ENCODE data around the gene CACNG7.

The CACNG7 gene

DNA sequence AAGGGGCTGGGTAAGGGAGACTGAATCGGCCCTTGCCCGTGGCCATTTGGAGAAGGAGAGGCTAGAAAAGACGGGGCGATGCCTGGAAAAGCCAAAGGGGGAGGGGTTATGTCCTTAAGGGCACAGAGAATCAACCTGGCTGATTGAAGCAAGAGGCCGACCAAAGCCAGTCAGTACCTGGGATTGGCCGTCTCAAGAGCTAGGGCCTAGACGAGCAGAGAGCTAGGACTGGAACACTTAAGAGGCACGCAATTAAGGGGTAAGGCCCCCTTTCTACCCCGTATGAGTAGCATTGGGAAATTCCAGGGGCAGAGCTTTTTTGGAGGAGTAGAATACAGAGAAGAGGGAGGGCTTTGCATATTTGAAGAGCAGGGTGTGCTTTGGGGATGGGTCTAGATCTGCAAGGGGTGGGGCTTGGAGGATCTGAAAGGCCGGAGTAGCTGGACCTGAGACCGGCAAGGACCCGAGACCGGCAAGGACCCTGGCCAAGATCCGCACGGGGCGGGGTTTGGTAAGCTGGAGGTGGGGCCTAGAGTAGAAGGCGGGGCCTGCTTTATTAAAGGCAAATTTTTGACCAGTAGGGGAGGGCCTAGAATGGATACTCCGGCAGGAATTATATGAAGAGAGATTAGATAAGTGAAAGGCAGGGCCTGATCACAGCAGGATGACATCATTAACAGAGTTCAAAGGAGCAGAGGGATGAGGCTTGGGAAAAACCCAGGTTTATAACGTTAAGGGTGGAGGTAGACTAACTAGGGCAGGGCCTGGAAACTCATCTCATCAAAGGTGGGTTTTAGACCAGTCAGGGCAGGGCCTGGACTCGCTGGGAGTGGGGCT is 71.7 kb downstream of the CACNG7 start:
- no peak overlapping the region for H2BK5ac ChIP-seq (ENCODE audit: low read depth, low read length, poor library complexity, severe bottlenecking)
- no peak overlapping the region for H2AFZ ChIP-seq (ENCODE audit: low read depth, low read length)
- H3K4me3 ChIP-seq (ENCODE audit: insufficient read depth in 1 of 2, low read depth in 1 of 2, low read length in 2 of 2) = no peak overlapping the region
- no peak overlapping the region for H2BK12ac ChIP-seq (ENCODE audit: low read length in 2 of 2)
- no peak overlapping the region for H3K14ac ChIP-seq (ENCODE audit: low read length in 2 of 2)
- no peak overlapping the region for H3K9ac ChIP-seq (ENCODE audit: low read length)
- 23% methylated on average over 20 of the region's 20 CpGs for WGBS
- no peak overlapping the region for H2BK120ac ChIP-seq (ENCODE audit: low read depth, low read length)
- no peak overlapping the region for H3K27ac ChIP-seq (ENCODE audit: low read length, poor library complexity, severe bottlenecking)
- peaks cover 2% of the 10 kb centered on the region for H3K9me3 ChIP-seq (ENCODE audit: control insufficient read depth, low read length)
- peaks cover 68 to 70% of the 10 kb centered on the region in 2 experiments for H3K27me3 ChIP-seq (ENCODE audit: control insufficient read depth in 1 of 2, insufficient read depth in 1 of 2, low read length in 2 of 2)
- no peaks in the 10 kb centered on the region for H3K36me3 ChIP-seq (ENCODE audit: control insufficient read depth in 1 of 2, insufficient read depth in 2 of 2, low read depth in 1 of 2, low read length in 2 of 2)
- no peak overlapping the region for H3K4ac ChIP-seq (ENCODE audit: low read depth in 1 of 2, low read length in 2 of 2)
- H4K8ac ChIP-seq (ENCODE audit: low read length) = no peak overlapping the region
- H3K79me1 ChIP-seq (replicated peaks; ENCODE audit: low read length, poor library complexity, severe bottlenecking) = no peaks in the 10 kb centered on the region
- no peak overlapping the region for H3K18ac ChIP-seq (ENCODE audit: low read depth in 1 of 2, low read length in 2 of 2)
- H3K4me2 ChIP-seq (ENCODE audit: low read length, poor library complexity, severe bottlenecking) = no peak overlapping the region
- H2AK5ac ChIP-seq (ENCODE audit: low read length, severe bottlenecking) = no peak overlapping the region
- no peak overlapping the region for H4K91ac ChIP-seq (ENCODE audit: low read length)
- no peak overlapping the region for H2BK15ac ChIP-seq (ENCODE audit: low read depth, poor library complexity, severe bottlenecking)
- H3K23ac ChIP-seq (ENCODE audit: low read length in 2 of 2) = no peak overlapping the region
- peak; percentile 14 for DNase-seq
- H3K4me1 ChIP-seq (ENCODE audit: control insufficient read depth, insufficient read depth, low read depth, low read length) = peaks cover 18% of the 10 kb centered on the region

DNA sequence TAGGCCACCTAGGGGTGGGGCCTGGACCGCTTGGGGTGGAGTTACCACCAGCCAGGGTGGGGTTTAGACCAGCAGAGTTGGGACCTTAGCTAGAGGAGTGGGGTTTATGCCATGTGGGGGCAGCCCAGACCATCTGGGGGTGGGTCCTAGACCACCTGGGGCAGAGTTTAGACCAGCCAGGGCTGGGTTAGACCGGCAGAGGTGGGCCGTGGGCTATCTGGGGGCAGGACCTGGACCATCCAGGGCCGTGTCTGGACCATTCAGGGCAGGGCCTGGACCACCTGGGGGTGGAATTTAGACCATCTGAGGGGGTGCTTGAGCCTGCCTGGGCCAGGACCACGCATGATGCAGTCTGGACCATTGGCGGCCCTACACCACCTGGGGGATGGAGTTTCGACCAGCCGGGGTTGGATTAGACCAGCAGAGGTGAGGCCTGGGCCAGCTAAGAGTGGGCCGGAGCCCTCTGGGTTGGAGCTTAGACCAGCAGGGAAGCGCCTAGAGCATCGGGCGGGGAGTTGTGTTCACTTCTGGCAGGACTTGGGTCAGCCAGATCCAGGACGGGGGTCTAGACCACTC is 72.4 kb downstream of the CACNG7 start:
- peaks cover 2% of the 10 kb centered on the region for H3K9me3 ChIP-seq (ENCODE audit: control insufficient read depth, low read length)
- no peak overlapping the region for H2BK5ac ChIP-seq (ENCODE audit: low read depth, low read length, poor library complexity, severe bottlenecking)
- H4K91ac ChIP-seq (ENCODE audit: low read length) = no peak overlapping the region
- no peaks in the 10 kb centered on the region for H3K79me1 ChIP-seq (replicated peaks; ENCODE audit: low read length, poor library complexity, severe bottlenecking)
- H2BK120ac ChIP-seq (ENCODE audit: low read depth, low read length) = no peak overlapping the region
- no peak overlapping the region for H3K4me3 ChIP-seq (ENCODE audit: insufficient read depth in 1 of 2, low read depth in 1 of 2, low read length in 2 of 2)
- no peak overlapping the region for H2BK12ac ChIP-seq (ENCODE audit: low read length in 2 of 2)
- H3K9ac ChIP-seq (ENCODE audit: low read length) = no peak overlapping the region
- H3K4ac ChIP-seq (ENCODE audit: low read depth in 1 of 2, low read length in 2 of 2) = no peak overlapping the region
- no peak overlapping the region for H3K27ac ChIP-seq (ENCODE audit: low read length, poor library complexity, severe bottlenecking)
- DNase-seq = no peak
- no peak overlapping the region for H4K8ac ChIP-seq (ENCODE audit: low read length)
- no peak overlapping the region for H3K18ac ChIP-seq (ENCODE audit: low read depth in 1 of 2, low read length in 2 of 2)
- H2AK5ac ChIP-seq (ENCODE audit: low read length, severe bottlenecking) = no peak overlapping the region
- H2BK15ac ChIP-seq (ENCODE audit: low read depth, poor library complexity, severe bottlenecking) = peak overlapping the region; percentile 41
- no peak overlapping the region for H3K4me2 ChIP-seq (ENCODE audit: low read length, poor library complexity, severe bottlenecking)
- peaks cover 18% of the 10 kb centered on the region for H3K4me1 ChIP-seq (ENCODE audit: control insufficient read depth, insufficient read depth, low read depth, low read length)
- WGBS = 87% methylated on average over 10 of the region's 13 CpGs
- no peak overlapping the region for H2AFZ ChIP-seq (ENCODE audit: low read depth, low read length)
- peaks cover 67 to 70% of the 10 kb centered on the region in 2 experiments for H3K27me3 ChIP-seq (ENCODE audit: control insufficient read depth in 1 of 2, insufficient read depth in 1 of 2, low read length in 2 of 2)
- H3K36me3 ChIP-seq (ENCODE audit: control insufficient read depth in 1 of 2, insufficient read depth in 2 of 2, low read depth in 1 of 2, low read length in 2 of 2) = no peaks in the 10 kb centered on the region
- H3K23ac ChIP-seq (ENCODE audit: low read length in 2 of 2) = no peak overlapping the region
- no peak overlapping the region for H3K14ac ChIP-seq (ENCODE audit: low read length in 2 of 2)

DNA sequence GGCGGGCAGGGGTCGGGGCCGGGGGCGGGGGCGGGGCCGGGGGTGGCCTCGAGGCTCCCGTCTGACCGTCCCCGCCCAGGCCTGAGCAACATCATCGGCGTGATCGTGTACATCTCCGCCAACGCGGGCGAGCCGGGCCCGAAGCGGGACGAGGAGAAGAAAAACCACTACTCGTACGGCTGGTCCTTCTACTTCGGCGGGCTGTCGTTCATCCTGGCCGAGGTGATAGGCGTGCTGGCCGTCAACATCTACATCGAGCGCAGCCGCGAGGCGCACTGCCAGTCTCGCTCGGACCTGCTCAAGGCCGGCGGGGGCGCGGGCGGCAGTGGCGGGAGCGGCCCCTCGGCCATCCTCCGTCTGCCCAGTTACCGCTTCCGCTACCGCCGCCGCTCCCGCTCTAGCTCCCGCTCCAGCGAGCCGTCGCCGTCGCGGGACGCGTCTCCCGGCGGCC is 72.9 kb downstream of the CACNG7 start:
- Histone ChIP-seq H3K18ac (ENCODE audit: low read depth in 1 of 2, low read length in 2 of 2) (no peak overlapping the region), H3K23ac (ENCODE audit: low read length in 2 of 2) (no peak overlapping the region), H3K27me3 (ENCODE audit: control insufficient read depth in 1 of 2, insufficient read depth in 1 of 2, low read length in 2 of 2) (peaks cover 67 to 70% of the 10 kb centered on the region in 2 experiments), H3K14ac (ENCODE audit: low read length in 2 of 2) (no peak overlapping the region), H2BK120ac (ENCODE audit: low read depth, low read length) (no peak overlapping the region), H2BK12ac (ENCODE audit: low read length in 2 of 2) (no peak overlapping the region), H4K91ac (ENCODE audit: low read length) (no peak overlapping the region), H2AK5ac (ENCODE audit: low read length, severe bottlenecking) (no peak overlapping the region), H3K27ac (ENCODE audit: low read length, poor library complexity, severe bottlenecking) (no peak overlapping the region), H3K9me3 (ENCODE audit: control insufficient read depth, low read length) (peaks cover 2% of the 10 kb centered on the region), H2BK5ac (ENCODE audit: low read depth, low read length, poor library complexity, severe bottlenecking) (no peak overlapping the region), H3K9ac (ENCODE audit: low read length) (no peak overlapping the region), H3K4me1 (ENCODE audit: control insufficient read depth, insufficient read depth, low read depth, low read length) (peaks cover 18% of the 10 kb centered on the region), H3K79me1 (replicated peaks; ENCODE audit: low read length, poor library complexity, severe bottlenecking) (no peaks in the 10 kb centered on the region), H3K36me3 (ENCODE audit: control insufficient read depth in 1 of 2, insufficient read depth in 2 of 2, low read depth in 1 of 2, low read length in 2 of 2) (no peaks in the 10 kb centered on the region), H4K8ac (ENCODE audit: low read length) (no peak overlapping the region), H3K4me2 (ENCODE audit: low read length, poor library complexity, severe bottlenecking) (peak overlapping the region; percentile 42), H2AFZ (ENCODE audit: low read depth, low read length) (no peak overlapping the region), H3K4me3 (ENCODE audit: insufficient read depth in 1 of 2, low read depth in 1 of 2, low read length in 2 of 2) (no peak overlapping the region), H2BK15ac (ENCODE audit: low read depth, poor library complexity, severe bottlenecking) (no peak overlapping the region), H3K4ac (ENCODE audit: low read depth in 1 of 2, low read length in 2 of 2) (no peak overlapping the region)
- 9% methylated on average over 43 of the region's 62 CpGs for WGBS
- DNase-seq = no peak

DNA sequence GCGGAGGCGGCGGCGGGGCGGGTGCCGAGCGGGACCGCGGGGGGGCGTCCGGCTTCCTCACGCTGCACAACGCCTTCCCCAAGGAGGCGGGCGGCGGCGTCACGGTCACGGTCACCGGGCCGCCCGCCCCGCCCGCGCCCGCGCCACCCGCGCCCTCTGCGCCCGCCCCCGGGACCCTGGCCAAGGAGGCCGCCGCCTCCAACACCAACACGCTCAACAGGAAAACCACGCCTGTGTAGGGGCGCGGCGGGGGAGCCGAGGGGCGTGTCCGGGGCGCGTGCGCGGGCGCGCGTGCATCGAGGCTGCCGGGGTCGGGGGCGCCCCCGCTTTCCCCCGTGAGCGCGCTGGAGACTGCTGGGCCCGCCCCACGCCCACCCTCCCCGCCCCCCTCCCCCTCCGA is 73.5 kb downstream of the CACNG7 start:
- H3K4me2 ChIP-seq (ENCODE audit: low read length, poor library complexity, severe bottlenecking) = no peak overlapping the region
- H4K91ac ChIP-seq (ENCODE audit: low read length) = no peak overlapping the region

More for the DNA sequence above, 73.5 kb downstream of the CACNG7 start:
- H3K79me1 ChIP-seq (replicated peaks; ENCODE audit: low read length, poor library complexity, severe bottlenecking) = no peaks in the 10 kb centered on the region
- no peak overlapping the region for H4K8ac ChIP-seq (ENCODE audit: low read length)
- WGBS = 7% methylated on average over 16 of the region's 61 CpGs
- no peak overlapping the region for H3K4ac ChIP-seq (ENCODE audit: low read depth in 1 of 2, low read length in 2 of 2)
- peaks cover 70 to 71% of the 10 kb centered on the region in 2 experiments for H3K27me3 ChIP-seq (ENCODE audit: control insufficient read depth in 1 of 2, insufficient read depth in 1 of 2, low read length in 2 of 2)
- H2BK12ac ChIP-seq (ENCODE audit: low read length in 2 of 2) = no peak overlapping the region
- no peak overlapping the region for H2AK5ac ChIP-seq (ENCODE audit: low read length, severe bottlenecking)
- H3K23ac ChIP-seq (ENCODE audit: low read length in 2 of 2) = no peak overlapping the region
- no peak overlapping the region for H2BK15ac ChIP-seq (ENCODE audit: low read depth, poor library complexity, severe bottlenecking)
- no peak overlapping the region for H3K27ac ChIP-seq (ENCODE audit: low read length, poor library complexity, severe bottlenecking)
- DNase-seq = no peak
- H2BK120ac ChIP-seq (ENCODE audit: low read depth, low read length) = no peak overlapping the region
- no peak overlapping the region for H3K18ac ChIP-seq (ENCODE audit: low read depth in 1 of 2, low read length in 2 of 2)
- H3K9ac ChIP-seq (ENCODE audit: low read length) = no peak overlapping the region
- no peaks in the 10 kb centered on the region for H3K36me3 ChIP-seq (ENCODE audit: control insufficient read depth in 1 of 2, insufficient read depth in 2 of 2, low read depth in 1 of 2, low read length in 2 of 2)
- H3K4me3 ChIP-seq (ENCODE audit: insufficient read depth in 1 of 2, low read depth in 1 of 2, low read length in 2 of 2) = no peak overlapping the region
- H3K4me1 ChIP-seq (ENCODE audit: control insufficient read depth, insufficient read depth, low read depth, low read length) = peaks cover 18% of the 10 kb centered on the region
- H3K14ac ChIP-seq (ENCODE audit: low read length in 2 of 2) = no peak overlapping the region
- H3K9me3 ChIP-seq (ENCODE audit: control insufficient read depth, low read length) = peaks cover 2% of the 10 kb centered on the region
- H2AFZ ChIP-seq (ENCODE audit: low read depth, low read length) = no peak overlapping the region
- no peak overlapping the region for H2BK5ac ChIP-seq (ENCODE audit: low read depth, low read length, poor library complexity, severe bottlenecking)
